Dermis lymphatic vessel endothelial cell (primary cell): ENCODE results near the gene AKAP7. TPM values are rescaled to one million over a fixed set of nuclear protein-coding genes. Genes with fewer than 3 reads are reported as not detected.

ENCODE experiments used
- total RNA-seq: library from RNA; depleted of rRNA; stranded (reverse); fragments of >200 nt; gene quantifications from 2 replicates; pipeline ENCODE4 v1.2.1, GENCODE V29; 2014

Gene AKAP7
- total RNA-seq = 3.0 TPM in 2 replicates

DNA sequence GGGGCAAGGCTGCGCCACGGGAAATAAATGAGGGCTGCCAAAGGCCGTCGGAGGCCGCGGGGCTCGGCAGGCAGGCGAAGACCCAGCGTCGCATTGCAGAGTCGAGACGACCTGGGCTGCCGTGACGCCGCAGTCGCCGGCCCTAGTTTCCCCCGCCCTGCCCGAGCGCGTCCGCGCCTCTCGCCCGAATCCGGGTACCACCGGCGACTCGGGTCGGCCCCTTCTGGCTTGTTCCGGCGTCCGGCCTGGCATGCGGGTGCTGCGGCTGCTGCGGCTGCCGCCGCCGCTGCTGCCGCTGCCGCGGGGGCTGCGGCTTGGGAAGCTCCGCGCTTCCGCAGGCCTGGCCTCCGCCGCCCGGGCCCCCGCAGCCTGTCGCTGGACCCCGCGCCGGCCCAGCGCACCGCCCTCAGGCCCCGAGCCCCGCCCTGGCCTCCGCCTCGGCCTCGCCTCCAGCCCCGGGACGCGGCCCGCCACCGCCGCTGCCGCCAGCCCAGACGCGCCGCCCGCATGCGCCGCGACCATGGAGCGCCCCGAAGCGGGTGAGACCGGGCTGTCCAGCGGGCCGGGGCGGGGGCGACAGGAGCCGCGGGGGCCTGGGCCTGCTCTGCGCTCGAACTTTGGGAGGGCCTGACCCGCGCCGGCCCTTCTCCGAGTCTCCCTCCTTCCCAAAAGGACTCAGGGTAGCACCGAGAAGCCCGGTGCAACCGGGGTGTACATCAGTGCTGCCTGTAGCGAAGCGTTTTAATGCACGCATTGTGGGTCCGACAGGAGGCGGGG, at the start of gene AKAP7:
AKAP7 (plus strand) TSS at position 224 of the 777 bp plus-strand sequence; CDS start at position 521, 297 bp downstream.

Other genes starting within 250 kb of the AKAP7 start
- gene EPB41L2, start 72.2 kb upstream of the AKAP7 start, total RNA-seq = 196 and 213 TPM in 2 replicates